MM.1S (cell line): Measurements from ENCODE around the gene TANC1.

Source experiments
- EZH2 ChIP-seq: fragments of 300-600 bp; sonication (generic); optimal IDR thresholded peaks from 2 replicates; pipeline ENCODE3; 2017; ENCODE audit warnings: low read depth, mild to moderate bottlenecking, antibody characterized with exemption, low read length, mixed read lengths
- EZH2phosphoT487 ChIP-seq: fragments of 300-600 bp; sonication (generic); IDR thresholded peaks from 2 replicates; pipeline ENCODE4 v1.6.1; 2018; ENCODE audit warnings: antibody characterized with exemption, low read length
- TF ChIP-seq, protein P1 (sequence below): fragments of 300-600 bp; sonication (generic); IDR thresholded peaks from 2 replicates; pipeline ENCODE4 v1.5.1; 2016; ENCODE audit warnings: antibody characterized with exemption, low read length, mixed read lengths

DNA sequence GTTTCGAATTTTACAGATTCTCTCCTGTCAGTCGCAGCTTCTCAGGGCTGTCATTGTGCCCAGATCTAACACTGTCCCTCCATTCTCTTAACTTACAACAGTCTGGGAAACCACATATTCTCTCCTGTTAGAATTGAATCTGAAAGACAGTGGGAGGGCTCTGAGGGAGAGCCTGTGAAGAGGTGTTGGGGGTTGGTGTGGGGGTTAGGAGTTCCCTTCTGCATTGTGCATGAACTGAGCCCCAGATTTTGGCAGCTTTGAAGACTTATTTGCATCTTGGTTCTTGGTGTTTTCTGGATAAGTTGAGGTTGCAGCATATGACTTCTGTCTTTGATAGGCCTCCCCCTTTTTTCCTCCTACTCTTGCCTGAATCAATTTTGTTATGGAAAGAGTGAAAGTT is 64.1 kb downstream of the TANC1 start:
- TF ChIP-seq, protein P1, sequence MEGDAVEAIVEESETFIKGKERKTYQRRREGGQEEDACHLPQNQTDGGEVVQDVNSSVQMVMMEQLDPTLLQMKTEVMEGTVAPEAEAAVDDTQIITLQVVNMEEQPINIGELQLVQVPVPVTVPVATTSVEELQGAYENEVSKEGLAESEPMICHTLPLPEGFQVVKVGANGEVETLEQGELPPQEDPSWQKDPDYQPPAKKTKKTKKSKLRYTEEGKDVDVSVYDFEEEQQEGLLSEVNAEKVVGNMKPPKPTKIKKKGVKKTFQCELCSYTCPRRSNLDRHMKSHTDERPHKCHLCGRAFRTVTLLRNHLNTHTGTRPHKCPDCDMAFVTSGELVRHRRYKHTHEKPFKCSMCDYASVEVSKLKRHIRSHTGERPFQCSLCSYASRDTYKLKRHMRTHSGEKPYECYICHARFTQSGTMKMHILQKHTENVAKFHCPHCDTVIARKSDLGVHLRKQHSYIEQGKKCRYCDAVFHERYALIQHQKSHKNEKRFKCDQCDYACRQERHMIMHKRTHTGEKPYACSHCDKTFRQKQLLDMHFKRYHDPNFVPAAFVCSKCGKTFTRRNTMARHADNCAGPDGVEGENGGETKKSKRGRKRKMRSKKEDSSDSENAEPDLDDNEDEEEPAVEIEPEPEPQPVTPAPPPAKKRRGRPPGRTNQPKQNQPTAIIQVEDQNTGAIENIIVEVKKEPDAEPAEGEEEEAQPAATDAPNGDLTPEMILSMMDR, result no peak
- TF ChIP-seq EZH2, result no peak
- TF ChIP-seq EZH2phosphoT487, result no peak
